ENCODE measurements around the gene HDAC4.
"Not testable (repeated sequence)": the region's sequence is repeated elsewhere in the genome, so short reads cannot be mapped to it uniquely, and the experiment has no call there.

HDAC4 gene

GRCh38 chr2:239178954-239179353 lies 221.9 kb downstream of the HDAC4 start:
- DNase-seq: no peak

GRCh38 chr2:239178484-239178883 lies 222.3 kb downstream of the HDAC4 start:
- DNase-seq: no peak

GRCh38 chr2:239177908-239178307 lies 222.9 kb downstream of the HDAC4 start:
- DNase-seq: no peak

GRCh38 chr2:239177325-239177724 lies 223.5 kb downstream of the HDAC4 start:
- no peak for DNase-seq

GRCh38 chr2:239176138-239176803 lies 224.5 kb downstream of the HDAC4 start:
- DNase-seq: not testable (repeated sequence)

GRCh38 chr2:239175181-239175580 lies 225.6 kb downstream of the HDAC4 start:
- DNase-seq: no peak

GRCh38 chr2:239173301-239173700 lies 227.5 kb downstream of the HDAC4 start:
- no peak for DNase-seq

- DNase-seq: no peak
These were observed 229.2 kb downstream of the HDAC4 start for GRCh38 chr2:239171643-239172042.

- DNase-seq: no peak
These were observed 231.3 kb downstream of the HDAC4 start for GRCh38 chr2:239169311-239170048.

GRCh38 chr2:239168575-239168974 lies 232.2 kb downstream of the HDAC4 start:
- no peak for DNase-seq

- DNase-seq: no peak
These were observed 232.9 kb downstream of the HDAC4 start for GRCh38 chr2:239167766-239168444.

GRCh38 chr2:239167011-239167673 lies 233.7 kb downstream of the HDAC4 start:
- DNase-seq: no peak

- no peak for DNase-seq
These were observed 234.5 kb downstream of the HDAC4 start for GRCh38 chr2:239166201-239166834.

GRCh38 chr2:239165206-239165831 lies 235.5 kb downstream of the HDAC4 start:
- no peak for DNase-seq

- DNase-seq: no peak
These were observed 236.4 kb downstream of the HDAC4 start for GRCh38 chr2:239164335-239164871.

- DNase-seq: no peak
These were observed 237.0 kb downstream of the HDAC4 start for GRCh38 chr2:239163688-239164334.

- DNase-seq: no peak
These were observed 237.7 kb downstream of the HDAC4 start for GRCh38 chr2:239162976-239163687.

GRCh38 chr2:239162141-239162821 lies 238.5 kb downstream of the HDAC4 start:
- no peak for DNase-seq

GRCh38 chr2:239161711-239162140 lies 239.1 kb downstream of the HDAC4 start:
- DNase-seq: no peak
